IMR-90 (cell line): ENCODE results near the gene PPM1M.

Experiments used
- POLR2A ChIP-seq: IDR thresholded peaks from 2 replicates; pipeline ENCODE4 v1.6.1; 2012; ENCODE audit warnings: mild to moderate bottlenecking, low read depth, low read length
- RAD21 ChIP-seq: IDR thresholded peaks from 2 replicates; pipeline ENCODE4 v1.6.1; 2012; ENCODE audit warnings: low read length, improper control_type of control experiment
- TF ChIP-seq, protein P1 (sequence below): conservative IDR thresholded peaks from 2 replicates; pipeline ENCODE4 v1.5.1; 2012; ENCODE audit warnings: mild to moderate bottlenecking, low read depth, low read length, improper control_type of control experiment

DNA sequence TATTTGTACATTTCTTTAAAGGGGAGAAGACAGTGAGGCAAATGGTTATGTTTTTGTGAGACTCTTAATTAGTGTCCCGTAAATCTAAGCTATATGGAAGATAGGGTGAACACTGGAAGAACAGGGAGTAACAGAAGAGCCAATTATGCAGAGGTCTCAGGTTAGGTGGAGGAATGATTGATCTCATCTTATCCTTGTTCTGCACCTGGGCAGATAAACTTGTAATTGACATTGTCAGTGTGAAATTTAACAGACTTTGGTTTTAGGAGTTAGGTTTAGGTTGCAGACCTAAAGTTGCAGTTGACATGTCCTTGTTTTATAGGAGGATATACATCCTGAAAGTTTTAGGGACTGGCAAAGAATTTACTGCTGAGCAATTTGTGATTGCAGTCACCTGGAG, 3.5 kb upstream of the PPM1M start:
- TF ChIP-seq, protein P1, sequence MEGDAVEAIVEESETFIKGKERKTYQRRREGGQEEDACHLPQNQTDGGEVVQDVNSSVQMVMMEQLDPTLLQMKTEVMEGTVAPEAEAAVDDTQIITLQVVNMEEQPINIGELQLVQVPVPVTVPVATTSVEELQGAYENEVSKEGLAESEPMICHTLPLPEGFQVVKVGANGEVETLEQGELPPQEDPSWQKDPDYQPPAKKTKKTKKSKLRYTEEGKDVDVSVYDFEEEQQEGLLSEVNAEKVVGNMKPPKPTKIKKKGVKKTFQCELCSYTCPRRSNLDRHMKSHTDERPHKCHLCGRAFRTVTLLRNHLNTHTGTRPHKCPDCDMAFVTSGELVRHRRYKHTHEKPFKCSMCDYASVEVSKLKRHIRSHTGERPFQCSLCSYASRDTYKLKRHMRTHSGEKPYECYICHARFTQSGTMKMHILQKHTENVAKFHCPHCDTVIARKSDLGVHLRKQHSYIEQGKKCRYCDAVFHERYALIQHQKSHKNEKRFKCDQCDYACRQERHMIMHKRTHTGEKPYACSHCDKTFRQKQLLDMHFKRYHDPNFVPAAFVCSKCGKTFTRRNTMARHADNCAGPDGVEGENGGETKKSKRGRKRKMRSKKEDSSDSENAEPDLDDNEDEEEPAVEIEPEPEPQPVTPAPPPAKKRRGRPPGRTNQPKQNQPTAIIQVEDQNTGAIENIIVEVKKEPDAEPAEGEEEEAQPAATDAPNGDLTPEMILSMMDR: no peak
- TF ChIP-seq RAD21 (no peak), POLR2A (no peak)
